GM06990 (cell line): Measurements from ENCODE around the gene TRAM2.
A peak's percentile ranks its signal among the peaks of the same experiment; 100 is the strongest.

Experiments used
- DNase-seq: peaks from one replicate; pipeline ENCODE4 v3.0.0-alpha.2; 2011; ENCODE audit not compliant: insufficient read length; ENCODE audit errors: extremely low read depth
- H3K27me3 ChIP-seq: replicated peaks from 2 replicates; pipeline ENCODE4 v1.6.0; 2011; ENCODE audit warnings: low read length; ENCODE audit not compliant: control insufficient read depth, insufficient read depth
- H3K36me3 ChIP-seq: 2 replicates; pipeline ENCODE4 v1.5.1; 2011; ENCODE audit warnings: low read length; ENCODE audit not compliant: control insufficient read depth, insufficient read depth
- H3K4me3 ChIP-seq: replicated peaks from 2 replicates; pipeline ENCODE4 v1.5.1; 2011; ENCODE audit warnings: low read depth, mild to moderate bottlenecking, control low read depth, low read length
- CTCF ChIP-seq: IDR thresholded peaks from 2 replicates; pipeline ENCODE4 v1.5.1; 2011; ENCODE audit warnings: low read length, control low read depth, mild to moderate bottlenecking, inconsistent platforms; ENCODE audit not compliant: insufficient read depth, poor library complexity, severe bottlenecking

The TRAM2 gene

GRCh38 chr6:52536424-52536916 lies 40.4 kb downstream of the TRAM2 start:
- no peak overlapping the region for H3K4me3 ChIP-seq
- peak; percentile 67 for DNase-seq
- H3K27me3 ChIP-seq: no peaks in the 10 kb centered on the region
- peaks cover 4% of the 10 kb centered on the region for H3K36me3 ChIP-seq
- TF ChIP-seq CTCF: peak; percentile 42

- no peaks in the 10 kb centered on the region for H3K27me3 ChIP-seq
- TF ChIP-seq CTCF: no peak
- 0 out of 2 replicates have a peak overlapping the region, but pooled peaks have one; percentile 4 for H3K4me3 ChIP-seq
- no peak for DNase-seq
- peaks cover 4% of the 10 kb centered on the region for H3K36me3 ChIP-seq
These were observed 41.0 kb downstream of the TRAM2 start for GRCh38 chr6:52535711-52536423.

GRCh38 chr6:52534966-52535390 lies 41.9 kb downstream of the TRAM2 start:
- peak; percentile 33 for DNase-seq
- peaks cover 4% of the 10 kb centered on the region for H3K36me3 ChIP-seq
- H3K4me3 ChIP-seq: no peak overlapping the region
- no peak for TF ChIP-seq CTCF
- H3K27me3 ChIP-seq: no peaks in the 10 kb centered on the region

GRCh38 chr6:52534363-52534762 lies 42.5 kb downstream of the TRAM2 start:
- TF ChIP-seq CTCF: no peak
- Histone ChIP-seq H3K36me3 (peaks cover 4% of the 10 kb centered on the region), H3K4me3 (no peak overlapping the region), H3K27me3 (no peaks in the 10 kb centered on the region)
- DNase-seq: no peak

- TF ChIP-seq CTCF: no peak
- H3K36me3 ChIP-seq: peaks cover 4% of the 10 kb centered on the region
- no peak for DNase-seq
These were observed 43.4 kb downstream of the TRAM2 start for GRCh38 chr6:52533491-52533890.

More at GRCh38 chr6:52533491-52533890, 43.4 kb downstream of the TRAM2 start:
- Histone ChIP-seq H3K4me3 (no peak overlapping the region), H3K27me3 (no peaks in the 10 kb centered on the region)
